GM18868 (cell line): ENCODE data around the gene SRGN.
"Not testable (repeated sequence)": the region's sequence is repeated elsewhere in the genome, so short reads cannot be mapped to it uniquely, and the experiment has no call there.

Experiments
- ATAC-seq: cut with Tn5 transposase; IDR thresholded peaks from one replicate; pipeline ENCODE4 v1.9.1; 2021; ENCODE audit warnings: mild to moderate bottlenecking, moderate library complexity; ENCODE audit not compliant: unreplicated experiment

The SRGN gene

GRCh38 chr10:69087590-69088470 is at the start of gene SRGN:
TSS of gene SRGN (plus strand) at chr10:69088103. CDS start at chr10:69088158, 55 bp downstream.
- peak; percentile 46 for ATAC-seq

- ATAC-seq, result not testable (repeated sequence)
These were observed 47.0 kb upstream of the SRGN start for GRCh38 chr10:69040904-69041303.

GRCh38 chr10:69042417-69042816 is 45.5 kb upstream of the SRGN start:
- no peak for ATAC-seq

- no peak for ATAC-seq
These were observed 45.1 kb upstream of the SRGN start for GRCh38 chr10:69042838-69043237.

GRCh38 chr10:69043931-69044531 is 43.9 kb upstream of the SRGN start:
- peak; percentile 41 for ATAC-seq

- ATAC-seq, result peak; percentile 3
These were observed 43.4 kb upstream of the SRGN start for GRCh38 chr10:69044546-69044945.

- ATAC-seq, result peak; percentile 60
These were observed 42.2 kb upstream of the SRGN start for GRCh38 chr10:69045441-69046300.

GRCh38 chr10:69047111-69047832 is 40.6 kb upstream of the SRGN start:
- ATAC-seq, result no peak

GRCh38 chr10:69048103-69048502 is 39.8 kb upstream of the SRGN start:
- ATAC-seq, result no peak

- no peak for ATAC-seq
These were observed 38.3 kb upstream of the SRGN start for GRCh38 chr10:69049566-69049961.

- ATAC-seq, result peak; percentile 41
These were observed 36.6 kb upstream of the SRGN start for GRCh38 chr10:69051303-69051702.

GRCh38 chr10:69051710-69052487 is 36.0 kb upstream of the SRGN start:
- no peak for ATAC-seq

- ATAC-seq, result no peak
These were observed 35.2 kb upstream of the SRGN start for GRCh38 chr10:69052736-69053135.

GRCh38 chr10:69055241-69055640 is 32.7 kb upstream of the SRGN start:
- no peak for ATAC-seq

- no peak for ATAC-seq
These were observed 31.8 kb upstream of the SRGN start for GRCh38 chr10:69056129-69056528.

GRCh38 chr10:69056536-69057260 is 31.2 kb upstream of the SRGN start:
- ATAC-seq, result no peak

GRCh38 chr10:69057261-69057950 is 30.5 kb upstream of the SRGN start:
- ATAC-seq, result no peak

GRCh38 chr10:69057951-69058297 is 30.0 kb upstream of the SRGN start:
- no peak for ATAC-seq
